Activated CD4-positive, alpha-beta T cell treated with anti-CD3 and anti-CD28 coated beads, Interleukin-2, amount 10 ng/mL, durations not matched to agents 7 days and 5 days (primary cell): ENCODE results near the gene ZNF554. TPM values are rescaled to one million over a fixed set of nuclear protein-coding genes. Genes with fewer than 3 reads are reported as not detected.

Experiments used
- CTCF ChIA-PET: fragments of 350-600 bp; sonication (Branson Sonifier 250); formaldehyde crosslinking; loops from one replicate; lab custom pipeline; 2021; ENCODE audit warnings: antibody characterized with exemption; lab: Charles Lee
- POLR2A ChIA-PET: fragments of 350-600 bp; sonication (Branson Sonifier 250); formaldehyde crosslinking; loops from one replicate; lab custom pipeline; 2021; ENCODE audit warnings: antibody characterized with exemption; lab: Charles Lee
- DNase-seq: peaks from one replicate; pipeline ENCODE4 v3.0.0-alpha.2; 2020
- H3K27ac Mint-ChIP-seq: one replicate; pipeline ENCODE4 v1.8.0; 2021; ENCODE audit warnings: mild to moderate bottlenecking, moderate library complexity, mixed read lengths
- H3K27me3 Mint-ChIP-seq: one replicate; pipeline ENCODE4 v1.8.0; 2021; ENCODE audit warnings: mixed read lengths
- H3K36me3 Mint-ChIP-seq: one replicate; pipeline ENCODE4 v1.8.0; 2021; ENCODE audit warnings: low read depth, mixed read lengths
- H3K4me1 Mint-ChIP-seq: one replicate; pipeline ENCODE4 v1.8.0; 2021; ENCODE audit warnings: mixed read lengths
- H3K4me3 Mint-ChIP-seq: one replicate; pipeline ENCODE4 v1.8.0; 2021; ENCODE audit warnings: mild to moderate bottlenecking, moderate library complexity, mixed read lengths
- H3K9me3 Mint-ChIP-seq: one replicate; pipeline ENCODE4 v1.8.0; 2021; ENCODE audit warnings: mixed read lengths
- total RNA-seq, 2 experiments: library from RNA; stranded (reverse); gene quantifications; one replicate each; pipeline ENCODE4 v1.2.3, GENCODE V29; 2021

The ZNF554 gene
- total RNA-seq, 2 experiments from 2014 or later = 4.1 to 4.6 TPM

DNA sequence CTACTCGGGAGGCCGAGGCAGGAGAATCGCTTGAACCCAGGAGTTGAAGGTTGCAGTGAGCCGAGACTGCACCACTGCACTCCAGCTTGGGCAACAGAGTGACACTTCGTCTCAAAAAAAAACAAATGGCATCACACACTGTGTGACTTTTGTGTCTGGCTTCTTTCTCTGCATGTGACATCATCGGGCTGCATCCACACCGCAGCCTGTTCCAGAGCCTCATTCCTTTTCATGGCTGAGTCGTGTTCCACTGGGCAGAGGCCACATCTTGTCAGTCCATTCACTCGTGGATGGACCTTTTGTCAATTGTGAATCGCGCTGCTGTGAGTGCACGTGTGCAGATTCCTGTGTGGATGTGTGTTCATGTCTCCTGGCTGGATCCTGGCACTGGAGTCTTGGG lies 26.1 kb upstream of the ZNF554 start:
- H3K27me3 Mint-ChIP-seq = no peaks in the 10 kb centered on the region
- CTCF ChIA-PET = no interaction called here
- POLR2A ChIA-PET = no interaction called here

GRCh38 chr19:2795827-2796658 lies 23.6 kb upstream of the ZNF554 start:
- DNase-seq = no peak
- Mint-ChIP-seq H3K9me3 (no peaks in the 10 kb centered on the region), H3K27ac (no peak overlapping the region), H3K27me3 (no peaks in the 10 kb centered on the region), H3K4me3 (no peak overlapping the region), H3K4me1 (no peaks in the 10 kb centered on the region), H3K36me3 (peaks cover 23% of the 10 kb centered on the region)
- CTCF ChIA-PET = no interaction called here
- POLR2A ChIA-PET = no interaction called here

More for the DNA sequence above, 26.1 kb upstream of the ZNF554 start:
- Mint-ChIP-seq H3K36me3 (peaks cover 20% of the 10 kb centered on the region), H3K4me3 (no peak overlapping the region), H3K4me1 (no peaks in the 10 kb centered on the region), H3K27ac (no peak overlapping the region), H3K9me3 (no peaks in the 10 kb centered on the region)
- no peak for DNase-seq

DNA sequence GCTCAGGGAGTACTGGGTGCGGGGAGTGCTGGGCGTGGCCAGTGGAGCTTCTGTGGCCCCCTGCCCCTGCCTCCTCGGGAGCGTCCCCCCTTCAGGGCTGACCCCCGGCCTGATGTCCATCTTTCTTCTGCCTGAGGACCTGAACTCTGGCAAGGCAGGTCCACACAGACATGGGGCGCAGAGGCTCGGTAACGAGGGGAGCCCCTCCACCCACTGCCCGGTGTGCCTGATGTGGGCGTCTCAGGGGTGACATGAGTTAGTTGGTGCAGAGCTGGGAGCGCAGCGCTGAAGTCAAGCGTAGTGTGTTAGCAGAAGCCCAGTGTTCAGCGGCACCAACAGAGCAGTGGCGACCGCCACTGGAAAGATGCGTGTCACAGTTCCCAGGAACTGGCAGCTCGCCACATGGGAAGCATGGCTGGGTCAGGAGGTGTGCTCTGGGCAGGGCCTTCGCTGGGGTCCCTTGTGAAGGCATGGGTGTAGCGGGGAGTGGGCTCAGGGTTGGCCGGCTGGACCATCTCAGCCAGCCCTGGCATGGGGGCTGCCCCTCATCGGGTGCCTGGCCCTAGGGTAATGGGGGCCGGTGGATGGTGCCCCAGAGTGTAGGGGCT lies 22.9 kb upstream of the ZNF554 start:
- peaks cover 24% of the 10 kb centered on the region for H3K36me3 Mint-ChIP-seq
- H3K4me3 Mint-ChIP-seq = no peak overlapping the region
- no peak overlapping the region for H3K27ac Mint-ChIP-seq
- no peaks in the 10 kb centered on the region for H3K4me1 Mint-ChIP-seq
- POLR2A ChIA-PET = no interaction called here
- no peaks in the 10 kb centered on the region for H3K9me3 Mint-ChIP-seq
- H3K27me3 Mint-ChIP-seq = no peaks in the 10 kb centered on the region
- DNase-seq = no peak
- CTCF ChIA-PET = no interaction called here

GRCh38 chr19:2797280-2797679 lies 22.4 kb upstream of the ZNF554 start:
- Mint-ChIP-seq H3K27me3 (no peaks in the 10 kb centered on the region), H3K36me3 (peaks cover 26% of the 10 kb centered on the region)

DNA sequence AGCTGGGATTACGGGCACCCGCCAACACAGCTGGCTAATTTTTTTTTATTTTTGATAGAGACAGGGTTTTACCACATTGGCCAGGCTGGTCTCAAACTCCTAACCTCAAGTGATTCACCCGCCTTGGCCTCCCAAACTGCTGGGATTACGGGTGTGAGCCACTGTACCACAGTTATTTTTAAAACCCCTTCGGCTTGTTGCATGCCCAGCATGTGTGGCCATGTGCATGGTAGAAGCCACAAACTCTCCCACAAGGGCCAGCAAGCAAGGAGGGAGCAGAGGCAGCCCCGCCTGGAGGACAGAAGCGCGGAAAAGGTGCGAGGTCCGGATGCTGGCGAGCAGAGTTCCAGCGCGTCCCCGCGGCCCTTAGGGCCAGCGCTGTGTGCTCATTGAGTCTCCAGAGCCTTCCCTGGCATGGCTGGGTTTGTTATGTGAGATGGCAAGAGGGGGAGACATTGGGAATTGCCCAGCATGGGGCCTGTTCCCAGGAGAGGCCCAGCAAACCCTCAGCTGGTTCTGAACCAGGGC lies 21.4 kb upstream of the ZNF554 start:
- no peaks in the 10 kb centered on the region for H3K4me1 Mint-ChIP-seq
- no peaks in the 10 kb centered on the region for H3K27me3 Mint-ChIP-seq
- ChIA-PET CTCF (interaction anchor here (0.6 kb wide), 1 partner anchor 179 kb away, joined by 4 read pairs; the partner anchor contains the start of gene TLE6), POLR2A (no interaction called here)
- no peak overlapping the region for H3K4me3 Mint-ChIP-seq
- no peak overlapping the region for H3K27ac Mint-ChIP-seq
- no peak for DNase-seq
- H3K36me3 Mint-ChIP-seq = peaks cover 29% of the 10 kb centered on the region
- H3K9me3 Mint-ChIP-seq = no peaks in the 10 kb centered on the region

More at GRCh38 chr19:2797280-2797679, 22.4 kb upstream of the ZNF554 start:
- Mint-ChIP-seq H3K9me3 (no peaks in the 10 kb centered on the region), H3K4me3 (no peak overlapping the region), H3K27ac (no peak overlapping the region), H3K4me1 (no peaks in the 10 kb centered on the region)
- POLR2A ChIA-PET = no interaction called here
- no peak for DNase-seq
- CTCF ChIA-PET = interaction anchor here (0.6 kb wide), 1 partner anchor 236 kb away, joined by 3 read pairs; no protein-coding TSS in a partner anchor

DNA sequence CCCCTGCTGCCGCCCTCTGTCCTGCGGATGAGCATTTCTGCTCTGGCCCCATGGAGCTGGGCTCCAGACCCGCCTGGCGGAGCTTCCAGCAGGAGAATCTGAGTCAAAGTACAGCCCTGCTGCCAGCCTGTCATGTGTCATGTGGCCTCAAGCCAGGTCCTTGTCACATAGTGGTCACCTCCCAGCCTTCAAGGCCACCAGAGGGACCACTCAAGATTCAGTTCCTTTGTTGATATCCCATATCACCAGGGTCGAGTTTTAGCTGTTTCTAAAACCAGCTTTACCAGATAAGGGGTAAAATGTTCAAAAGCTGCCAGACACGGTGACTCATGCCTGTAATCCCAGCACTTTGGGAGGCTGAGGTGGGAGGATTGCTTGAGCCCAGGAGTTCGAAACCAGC lies 20.9 kb upstream of the ZNF554 start:
- H3K9me3 Mint-ChIP-seq = no peaks in the 10 kb centered on the region
- H3K36me3 Mint-ChIP-seq = peaks cover 26% of the 10 kb centered on the region
- POLR2A ChIA-PET = no interaction called here
- no peaks in the 10 kb centered on the region for H3K4me1 Mint-ChIP-seq
- CTCF ChIA-PET = interaction anchor here (0.6 to 1.6 kb wide), 3 partner anchors 15 to 178 kb away, joined by 4 to 6 read pairs (median 4); partner anchors contain the start of genes SGTA and TLE6
- no peak overlapping the region for H3K4me3 Mint-ChIP-seq
- no peaks in the 10 kb centered on the region for H3K27me3 Mint-ChIP-seq
- DNase-seq = no peak
- H3K27ac Mint-ChIP-seq = peak overlapping the region; percentile 9

- no peak overlapping the region for H3K27ac Mint-ChIP-seq
- no peaks in the 10 kb centered on the region for H3K4me1 Mint-ChIP-seq
- H3K4me3 Mint-ChIP-seq = no peak overlapping the region
- H3K9me3 Mint-ChIP-seq = no peaks in the 10 kb centered on the region
- no peaks in the 10 kb centered on the region for H3K27me3 Mint-ChIP-seq
- DNase-seq = no peak
- POLR2A ChIA-PET = no interaction called here
- CTCF ChIA-PET = interaction anchor here (0.7 to 1.6 kb wide), 2 partner anchors 16 to 152 kb away, joined by 4 to 6 read pairs; partner anchors contain the start of gene SGTA
- H3K36me3 Mint-ChIP-seq = peaks cover 25% of the 10 kb centered on the region
Measured at GRCh38 chr19:2799273-2800020, 20.2 kb upstream of the ZNF554 start.

DNA sequence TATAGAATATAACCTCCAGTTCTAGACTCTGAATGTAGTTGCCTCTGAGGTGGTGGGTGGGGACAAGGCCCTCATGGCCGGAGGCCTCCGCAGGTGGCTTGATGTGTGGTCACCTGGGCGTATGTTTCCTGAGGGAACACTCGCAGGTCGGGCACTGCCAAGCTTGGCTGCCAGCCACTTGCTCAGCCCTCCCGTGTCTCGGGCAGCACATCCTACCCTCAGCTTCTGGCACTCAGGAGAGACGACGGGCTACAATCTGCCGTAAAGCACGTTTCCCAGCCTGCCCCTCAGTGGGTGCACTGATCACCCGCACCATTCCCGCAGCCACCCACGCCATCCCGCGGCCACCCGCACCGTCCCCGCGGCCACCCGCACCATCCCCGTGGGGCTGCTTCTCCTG lies 19.2 kb upstream of the ZNF554 start:
- no peaks in the 10 kb centered on the region for H3K9me3 Mint-ChIP-seq
- no peak overlapping the region for H3K27ac Mint-ChIP-seq
- CTCF ChIA-PET = no interaction called here
- H3K4me1 Mint-ChIP-seq = no peaks in the 10 kb centered on the region
- POLR2A ChIA-PET = no interaction called here
- DNase-seq = no peak
- H3K27me3 Mint-ChIP-seq = no peaks in the 10 kb centered on the region
- peaks cover 23% of the 10 kb centered on the region for H3K36me3 Mint-ChIP-seq
- H3K4me3 Mint-ChIP-seq = no peak overlapping the region

- ChIA-PET POLR2A (no interaction called here), CTCF (no interaction called here)
- no peak overlapping the region for H3K27ac Mint-ChIP-seq
- no peak for DNase-seq
- no peaks in the 10 kb centered on the region for H3K4me1 Mint-ChIP-seq
- H3K27me3 Mint-ChIP-seq = no peaks in the 10 kb centered on the region
- H3K36me3 Mint-ChIP-seq = peaks cover 15% of the 10 kb centered on the region
- H3K9me3 Mint-ChIP-seq = no peaks in the 10 kb centered on the region
- H3K4me3 Mint-ChIP-seq = no peak overlapping the region
Measured at GRCh38 chr19:2802826-2803225, 16.8 kb upstream of the ZNF554 start.

GRCh38 chr19:2803486-2804155 lies 16.0 kb upstream of the ZNF554 start:
- no peak for DNase-seq
- H3K36me3 Mint-ChIP-seq = peaks cover 16% of the 10 kb centered on the region
- H3K4me3 Mint-ChIP-seq = no peak overlapping the region
- H3K9me3 Mint-ChIP-seq = no peaks in the 10 kb centered on the region
- ChIA-PET CTCF (interaction anchor here (0.7 to 1.4 kb wide), 2 partner anchors 16 kb away, joined by 3 to 6 read pairs; partner anchors contain the start of gene ZNF554), POLR2A (no interaction called here)
- H3K4me1 Mint-ChIP-seq = no peaks in the 10 kb centered on the region
- H3K27me3 Mint-ChIP-seq = no peaks in the 10 kb centered on the region
- no peak overlapping the region for H3K27ac Mint-ChIP-seq

GRCh38 chr19:2804156-2805004 lies 15.3 kb upstream of the ZNF554 start:
- H3K36me3 Mint-ChIP-seq = peaks cover 22% of the 10 kb centered on the region
- DNase-seq = no peak
- no peaks in the 10 kb centered on the region for H3K9me3 Mint-ChIP-seq
- no peak overlapping the region for H3K27ac Mint-ChIP-seq
- no peak overlapping the region for H3K4me3 Mint-ChIP-seq
- no peaks in the 10 kb centered on the region for H3K4me1 Mint-ChIP-seq
- ChIA-PET POLR2A (no interaction called here), CTCF (interaction anchor here (1.4 kb wide), 1 partner anchor 15 kb away, joined by 6 read pairs; the partner anchor contains the start of gene ZNF554)
- H3K27me3 Mint-ChIP-seq = no peaks in the 10 kb centered on the region
